Mesothelial cell of epicardium (in vitro differentiated cells): ENCODE measurements around the gene SEMA6A. TPM values are rescaled to one million over a fixed set of nuclear protein-coding genes. Genes with fewer than 3 reads are reported as not detected.

ENCODE experiments used
- DNase-seq, 2 experiments: peaks; one replicate each; pipeline ENCODE4 v3.0.0; 2021; ENCODE audit warnings: low spot score in 2 of 2; ENCODE audit not compliant: unreplicated experiment in 2 of 2
- H3K27ac Mint-ChIP-seq: 2 replicates; pipeline ENCODE4 v1.8.0; 2021; ENCODE audit warnings: mixed read lengths
- H3K27me3 Mint-ChIP-seq: 2 replicates; pipeline ENCODE4 v1.8.0; 2021; ENCODE audit warnings: low read depth, mixed read lengths
- H3K36me3 Mint-ChIP-seq: 2 replicates; pipeline ENCODE4 v1.8.0; 2021; ENCODE audit warnings: mixed read lengths
- H3K4me1 Mint-ChIP-seq: 2 replicates; pipeline ENCODE4 v1.8.0; 2021; ENCODE audit warnings: mixed read lengths
- H3K4me3 Mint-ChIP-seq: 2 replicates; pipeline ENCODE4 v1.8.0; 2021; ENCODE audit warnings: mild to moderate bottlenecking, moderate library complexity, mixed read lengths
- H3K9me3 Mint-ChIP-seq: 2 replicates; pipeline ENCODE4 v1.8.0; 2021; ENCODE audit warnings: mixed read lengths
- CTCF ChIP-seq: fragments of 200-600 bp; sonication (generic); IDR thresholded peaks from one replicate; pipeline ENCODE4 v1.5.0; 2021; ENCODE audit warnings: antibody characterized with exemption; ENCODE audit not compliant: unreplicated experiment
- total RNA-seq: library from RNA; stranded (reverse); gene quantifications from 3 replicates; pipeline ENCODE4 v1.2.1, GENCODE V29; 2021

The SEMA6A gene
- total RNA-seq, 1 donor from 2014 or later: 129 TPM

GRCh38 chr5:116409591-116410296, 164.9 kb downstream of the SEMA6A start:
- DNase-seq: no peak
- Mint-ChIP-seq H3K4me3 (no peak overlapping the region), H3K9me3 (no peaks in the 10 kb centered on the region), H3K27me3 (no peaks in the 10 kb centered on the region), H3K27ac (no peak overlapping the region), H3K4me1 (no peaks in the 10 kb centered on the region), H3K36me3 (no peaks in the 10 kb centered on the region)
- no peak for TF ChIP-seq CTCF

- Mint-ChIP-seq H3K27me3 (no peaks in the 10 kb centered on the region), H3K27ac (no peak overlapping the region), H3K4me1 (peaks cover 6% of the 10 kb centered on the region), H3K36me3 (no peaks in the 10 kb centered on the region), H3K4me3 (no peak overlapping the region), H3K9me3 (no peaks in the 10 kb centered on the region)
- no peak for DNase-seq
- no peak for TF ChIP-seq CTCF
Measured at GRCh38 chr5:116406306-116407041, 168.1 kb downstream of the SEMA6A start.

GRCh38 chr5:116404792-116405191, 169.8 kb downstream of the SEMA6A start:
- no peak for DNase-seq
- H3K4me1 Mint-ChIP-seq: peaks cover 14% of the 10 kb centered on the region
- H3K36me3 Mint-ChIP-seq: no peaks in the 10 kb centered on the region
- H3K27me3 Mint-ChIP-seq: no peaks in the 10 kb centered on the region
- no peaks in the 10 kb centered on the region for H3K9me3 Mint-ChIP-seq
- H3K4me3 Mint-ChIP-seq: no peak overlapping the region
- TF ChIP-seq CTCF: no peak
- no peak overlapping the region for H3K27ac Mint-ChIP-seq

- no peak overlapping the region for H3K4me3 Mint-ChIP-seq
Measured at GRCh38 chr5:116404016-116404415, 170.6 kb downstream of the SEMA6A start.

GRCh38 chr5:116402235-116402634, 172.4 kb downstream of the SEMA6A start:
- Mint-ChIP-seq H3K4me1 (peaks cover 15% of the 10 kb centered on the region), H3K36me3 (no peaks in the 10 kb centered on the region), H3K27ac (no peak overlapping the region), H3K27me3 (no peaks in the 10 kb centered on the region), H3K9me3 (no peaks in the 10 kb centered on the region), H3K4me3 (no peak overlapping the region)
- no peak for TF ChIP-seq CTCF
- DNase-seq: no peak

More at GRCh38 chr5:116404016-116404415, 170.6 kb downstream of the SEMA6A start:
- H3K36me3 Mint-ChIP-seq: no peaks in the 10 kb centered on the region
- no peak for DNase-seq
- H3K27me3 Mint-ChIP-seq: no peaks in the 10 kb centered on the region
- H3K4me1 Mint-ChIP-seq: peaks cover 15% of the 10 kb centered on the region
- no peaks in the 10 kb centered on the region for H3K9me3 Mint-ChIP-seq
- TF ChIP-seq CTCF: no peak
- no peak overlapping the region for H3K27ac Mint-ChIP-seq
